CD4-positive, CD25-positive, alpha-beta regulatory T cell (primary cell): ENCODE data around the gene SOX6. TPM values are rescaled to one million over a fixed set of nuclear protein-coding genes. Genes with fewer than 3 reads are reported as not detected.

Source experiments
- ATAC-seq, 2 donors: fragments of 150-1000 bp; cut with Tn5 transposase; one replicate each; pipeline ENCODE4 v1.10.0; 2021; ENCODE audit warnings: low read depth in 2 of 2, moderate number of reproducible peaks in 2 of 2, moderate library complexity in 1 of 2
- DNase-seq, 3 donors: peaks; one replicate each; pipeline versions ENCODE4 v3.0.0 to v3.0.0-alpha.2; 2012 to 2022; ENCODE audit warnings: mixed read lengths in 1 of 3
- H3K27ac ChIP-seq: one replicate; pipeline ENCODE4 v1.7.0; 2013; ENCODE audit warnings: mild to moderate bottlenecking, low read length; ENCODE audit not compliant: insufficient read depth, poor library complexity, severe bottlenecking
- H3K27me3 ChIP-seq: one replicate; pipeline ENCODE4 v1.7.0; 2013; ENCODE audit warnings: low read length; ENCODE audit not compliant: control insufficient read depth, insufficient read depth
- H3K36me3 ChIP-seq: one replicate; pipeline ENCODE4 v1.7.0; 2013; ENCODE audit warnings: mild to moderate bottlenecking, low read length, moderate library complexity; ENCODE audit not compliant: control insufficient read depth, insufficient read depth
- H3K4me1 ChIP-seq: 2 replicates; pipeline ENCODE4 v1.7.0; 2013; ENCODE audit warnings: mild to moderate bottlenecking, low read length; ENCODE audit not compliant: insufficient read depth, control insufficient read depth, poor library complexity, severe bottlenecking
- H3K4me3 ChIP-seq: one replicate; pipeline ENCODE4 v1.7.0; 2013; ENCODE audit warnings: low read depth, mild to moderate bottlenecking, low read length, moderate library complexity
- H3K9me3 ChIP-seq, 2 experiments: 1 replicate in 1 of 2; 2 replicates in 1 of 2; pipeline ENCODE4 v1.7.0; 2013; ENCODE audit warnings: low read length in 2 of 2, mild to moderate bottlenecking in 1 of 2, moderate library complexity in 1 of 2; ENCODE audit not compliant: control insufficient read depth in 2 of 2
- H3K27ac Mint-ChIP-seq, 3 donors: one replicate each; pipeline ENCODE4 v1.8.0; 2020 to 2022; ENCODE audit warnings: mild to moderate bottlenecking in 3 of 3, mixed read lengths in 3 of 3, moderate library complexity in 2 of 3
- H3K27me3 Mint-ChIP-seq: one replicate; pipeline ENCODE4 v1.8.0; 2022; ENCODE audit warnings: mild to moderate bottlenecking, mixed read lengths
- H3K36me3 Mint-ChIP-seq: one replicate; pipeline ENCODE4 v1.8.0; 2020; ENCODE audit warnings: mixed read lengths
- H3K4me1 Mint-ChIP-seq, 4 donors: one replicate each; pipeline ENCODE4 v1.8.0; 2020 to 2022; ENCODE audit warnings: mixed read lengths in 4 of 4, mild to moderate bottlenecking in 1 of 4
- H3K4me3 Mint-ChIP-seq, 4 donors: one replicate each; pipeline ENCODE4 v1.8.0; 2020 to 2022; ENCODE audit warnings: mild to moderate bottlenecking in 4 of 4, mixed read lengths in 4 of 4, moderate library complexity in 3 of 4
- H3K9me3 Mint-ChIP-seq, 7 donors: one replicate each; pipeline ENCODE4 v1.8.0; 2020 to 2022; ENCODE audit warnings: mixed read lengths in 7 of 7, mild to moderate bottlenecking in 3 of 7, moderate library complexity in 2 of 7
- polyA plus RNA-seq, 4 donors: library from polyadenylated mRNA; unstranded; fragments of 300-500 nt; fragmentation: Illumina TruSeq; gene quantifications; one replicate each; pipeline ENCODE4 v1.2.3, GENCODE V29; 2021
- total RNA-seq: library from RNA; stranded (reverse); gene quantifications from one replicate; pipeline ENCODE4 v1.2.3, GENCODE V29; 2022

Gene SOX6
- total and polyA plus RNA-seq, 5 donors from 2014 or later = 0.05 TPM; not detected in 4

DNA sequence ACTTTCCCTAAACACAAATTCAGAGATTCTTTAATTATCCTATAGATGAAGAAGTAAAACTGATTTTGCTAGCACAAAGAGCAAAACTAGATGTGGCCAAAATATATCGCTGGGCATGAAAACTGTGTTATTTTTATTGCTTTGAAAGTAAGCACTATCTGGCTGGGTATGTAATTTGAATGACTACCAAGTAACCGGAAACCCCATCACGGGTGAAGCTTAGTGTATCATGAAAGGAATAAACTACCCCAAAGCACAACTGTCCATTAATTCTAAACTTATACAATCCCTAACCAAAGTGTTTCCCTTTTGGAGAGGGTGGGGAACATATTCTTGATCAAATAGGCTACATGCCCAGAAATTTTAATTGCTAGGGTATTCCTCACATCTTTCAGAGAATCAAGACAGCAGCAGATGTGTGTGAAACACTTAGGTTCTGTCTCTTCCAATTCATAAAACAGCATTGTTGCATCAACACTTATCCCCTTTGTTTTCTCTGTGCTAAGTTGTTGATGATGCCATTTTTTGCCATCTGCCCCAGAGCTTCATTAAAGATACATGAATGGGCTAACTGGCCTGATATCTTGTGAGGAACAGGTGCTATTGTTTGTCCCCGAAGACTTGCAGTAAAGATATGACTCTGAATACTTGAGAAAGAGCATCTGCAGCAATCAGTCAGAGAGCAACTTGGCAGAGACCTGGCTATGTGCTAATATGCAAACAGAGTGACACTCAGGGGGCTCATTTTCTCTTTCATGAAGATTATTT is 238.2 kb downstream of the SOX6 start:
- DNase-seq (no peak), ATAC-seq (no peak)
- H3K4me3 ChIP-seq = no peak overlapping the region
- peaks cover 0 to 7% (median 0%) of the 10 kb centered on the region in 7 donors for H3K9me3 Mint-ChIP-seq
- H3K9me3 ChIP-seq = no peaks in the 10 kb centered on the region
- no peak overlapping the region for H3K4me3 Mint-ChIP-seq
- no peaks in the 10 kb centered on the region for H3K27me3 Mint-ChIP-seq
- H3K4me1 ChIP-seq = no peaks in the 10 kb centered on the region
- no peaks in the 10 kb centered on the region for H3K36me3 Mint-ChIP-seq
- H3K27ac ChIP-seq = no peak overlapping the region
- no peaks in the 10 kb centered on the region for H3K4me1 Mint-ChIP-seq
- H3K36me3 ChIP-seq = no peaks in the 10 kb centered on the region
- no peak overlapping the region for H3K27ac Mint-ChIP-seq
- no peaks in the 10 kb centered on the region for H3K27me3 ChIP-seq

DNA sequence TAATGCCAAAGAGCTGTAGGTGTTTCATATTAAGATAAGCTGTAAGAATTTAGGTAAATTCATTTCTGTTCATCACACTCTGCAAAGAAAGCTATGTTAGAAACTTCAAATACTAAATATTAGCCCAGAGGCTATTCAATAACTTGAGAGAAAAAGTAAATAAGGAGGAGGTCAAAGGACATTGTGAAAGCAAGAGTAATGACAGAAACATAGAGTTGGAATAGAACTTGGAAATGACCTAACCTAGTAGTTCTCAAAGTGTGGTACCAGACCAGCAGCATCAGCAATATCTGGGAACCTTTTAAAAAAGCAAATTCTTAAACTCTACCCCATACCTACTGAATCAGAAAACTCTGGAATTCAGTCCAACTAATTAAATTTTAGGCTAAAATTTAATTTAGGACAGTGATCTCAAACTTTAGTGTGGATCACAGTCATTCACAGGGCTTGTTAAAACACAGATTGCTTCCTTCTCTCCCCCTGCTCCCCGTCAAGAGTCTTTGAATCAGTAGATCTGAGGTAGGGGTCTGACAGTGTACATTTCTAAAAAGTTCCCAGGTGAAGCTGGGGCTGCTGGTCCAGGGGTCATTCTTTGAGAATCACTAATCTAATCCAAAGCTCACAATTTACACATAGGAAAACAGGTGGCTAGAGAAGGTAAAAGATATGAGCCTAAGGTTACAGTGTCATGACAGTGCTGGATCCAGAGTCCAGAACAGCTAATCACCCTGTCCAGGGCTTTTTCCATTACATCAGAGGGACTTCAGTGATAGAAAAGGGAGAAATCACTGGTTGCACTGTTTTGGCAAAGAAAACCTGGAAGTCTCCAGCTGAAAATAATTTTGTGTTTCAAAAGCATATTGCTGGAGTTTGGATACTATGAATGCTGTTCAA is 241.1 kb downstream of the SOX6 start:
- no peaks in the 10 kb centered on the region for H3K27me3 ChIP-seq
- Mint-ChIP-seq H3K4me3 (no peak overlapping the region), H3K4me1 (no peaks in the 10 kb centered on the region), H3K9me3 (peaks cover 0 to 4% (median 0%) of the 10 kb centered on the region in 7 donors), H3K27ac (no peak overlapping the region), H3K27me3 (no peaks in the 10 kb centered on the region), H3K36me3 (no peaks in the 10 kb centered on the region)
- no peaks in the 10 kb centered on the region for H3K36me3 ChIP-seq
- no peaks in the 10 kb centered on the region for H3K4me1 ChIP-seq
- H3K4me3 ChIP-seq = no peak overlapping the region
- ATAC-seq = no peak
- H3K9me3 ChIP-seq = no peaks in the 10 kb centered on the region
- no peak for DNase-seq
- no peak overlapping the region for H3K27ac ChIP-seq

- no peaks in the 10 kb centered on the region for H3K27me3 Mint-ChIP-seq
- H3K4me1 ChIP-seq = no peaks in the 10 kb centered on the region
- H3K4me1 Mint-ChIP-seq = no peaks in the 10 kb centered on the region
- no peaks in the 10 kb centered on the region for H3K36me3 Mint-ChIP-seq
- DNase-seq (no peak), ATAC-seq (no peak)
- peaks cover 0 to 5% (median 0%) of the 10 kb centered on the region in 7 donors for H3K9me3 Mint-ChIP-seq
- H3K9me3 ChIP-seq = no peaks in the 10 kb centered on the region
- H3K4me3 Mint-ChIP-seq = no peak overlapping the region
- no peak overlapping the region for H3K27ac Mint-ChIP-seq
- no peaks in the 10 kb centered on the region for H3K36me3 ChIP-seq
- no peak overlapping the region for H3K27ac ChIP-seq
- H3K4me3 ChIP-seq = no peak overlapping the region
- no peaks in the 10 kb centered on the region for H3K27me3 ChIP-seq
Measured at GRCh38 chr11:16114431-16114830, 241.9 kb downstream of the SOX6 start.

DNA sequence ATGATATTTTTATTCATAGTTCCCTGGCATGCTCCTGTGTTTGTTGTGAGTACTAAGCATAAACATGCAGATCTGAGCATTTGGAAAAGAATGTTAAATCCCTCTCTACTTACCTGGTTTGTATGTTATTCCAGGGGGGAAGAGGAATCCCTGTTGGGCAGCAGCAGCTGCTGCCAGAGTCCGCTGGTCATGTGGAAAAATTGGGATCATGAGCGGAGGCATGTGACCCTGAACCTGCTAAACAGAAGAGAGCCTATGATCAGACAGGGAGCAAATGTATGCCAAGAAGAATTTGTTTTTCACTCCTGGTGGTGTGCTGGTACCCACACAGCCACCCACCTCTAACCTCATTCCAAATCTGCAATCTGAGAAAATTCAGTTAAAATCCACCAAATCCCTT is 244.7 kb downstream of the SOX6 start:
- Mint-ChIP-seq H3K4me1 (no peaks in the 10 kb centered on the region), H3K27me3 (no peaks in the 10 kb centered on the region), H3K4me3 (no peak overlapping the region), H3K9me3 (peaks cover 0 to 8% (median 0%) of the 10 kb centered on the region in 7 donors), H3K27ac (no peak overlapping the region), H3K36me3 (no peaks in the 10 kb centered on the region)
- Histone ChIP-seq H3K9me3 (no peaks in the 10 kb centered on the region), H3K27ac (no peak overlapping the region), H3K4me3 (no peak overlapping the region), H3K36me3 (no peaks in the 10 kb centered on the region), H3K4me1 (no peaks in the 10 kb centered on the region), H3K27me3 (no peaks in the 10 kb centered on the region)
- ATAC-seq (no peak), DNase-seq (no peak)

GRCh38 chr11:16110886-16111285 is 245.5 kb downstream of the SOX6 start:
- no peak overlapping the region for H3K4me3 Mint-ChIP-seq
- H3K36me3 Mint-ChIP-seq = no peaks in the 10 kb centered on the region

GRCh38 chr11:16099343-16099900 is 256.9 kb downstream of the SOX6 start:
- no peak overlapping the region for H3K27ac Mint-ChIP-seq
- Histone ChIP-seq H3K27ac (no peak overlapping the region), H3K9me3 (no peaks in the 10 kb centered on the region), H3K36me3 (no peaks in the 10 kb centered on the region), H3K4me3 (no peak overlapping the region), H3K27me3 (no peaks in the 10 kb centered on the region), H3K4me1 (no peaks in the 10 kb centered on the region)
- no peak overlapping the region for H3K4me3 Mint-ChIP-seq
- H3K27me3 Mint-ChIP-seq = no peaks in the 10 kb centered on the region
- H3K9me3 Mint-ChIP-seq = peaks cover 0 to 25% (median 4%) of the 10 kb centered on the region in 7 donors
- ATAC-seq (no peak), DNase-seq (no peak)
- no peaks in the 10 kb centered on the region for H3K4me1 Mint-ChIP-seq
- no peaks in the 10 kb centered on the region for H3K36me3 Mint-ChIP-seq

More at GRCh38 chr11:16110886-16111285, 245.5 kb downstream of the SOX6 start:
- no peaks in the 10 kb centered on the region for H3K9me3 ChIP-seq
- no peaks in the 10 kb centered on the region for H3K36me3 ChIP-seq
- Mint-ChIP-seq H3K9me3 (peaks cover 0 to 13% (median 0%) of the 10 kb centered on the region in 7 donors), H3K27me3 (no peaks in the 10 kb centered on the region), H3K4me1 (no peaks in the 10 kb centered on the region), H3K27ac (no peak overlapping the region)
- no peaks in the 10 kb centered on the region for H3K4me1 ChIP-seq
- DNase-seq (no peak), ATAC-seq (no peak)
- no peak overlapping the region for H3K27ac ChIP-seq
- H3K4me3 ChIP-seq = no peak overlapping the region
- H3K27me3 ChIP-seq = no peaks in the 10 kb centered on the region

DNA sequence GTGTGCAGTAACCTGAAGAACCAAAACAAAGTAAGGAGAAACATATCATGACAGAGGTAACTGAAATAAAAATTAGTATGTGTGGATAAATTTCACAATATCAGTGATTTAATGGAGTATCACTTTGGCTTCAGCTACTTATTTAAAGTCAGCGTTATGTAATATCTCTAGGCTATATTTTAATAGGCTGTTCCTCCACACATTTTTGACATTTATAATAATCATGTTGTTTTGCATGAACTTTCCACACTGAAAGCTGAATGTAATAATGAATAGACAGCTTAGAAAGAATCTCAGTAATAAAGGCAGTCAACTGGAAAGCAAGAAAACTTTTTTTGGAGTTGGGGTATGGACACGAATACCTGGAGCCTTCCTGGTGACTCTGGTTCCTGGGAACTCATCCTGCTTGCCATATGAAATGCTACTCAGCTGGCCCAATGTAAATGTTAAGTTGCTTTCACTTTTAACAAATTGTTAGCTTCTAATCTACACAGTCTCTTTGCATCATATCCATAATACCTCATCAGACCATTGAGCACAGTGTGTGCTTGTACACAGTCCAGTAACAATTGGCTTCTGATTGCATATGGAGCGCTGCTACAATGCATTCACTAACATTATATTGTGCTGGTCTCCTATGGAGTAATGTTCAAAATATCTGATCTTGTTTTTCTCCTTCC is 257.7 kb downstream of the SOX6 start:
- H3K27ac ChIP-seq = no peak overlapping the region
- no peak overlapping the region for H3K4me3 ChIP-seq
- no peaks in the 10 kb centered on the region for H3K4me1 ChIP-seq
- no peaks in the 10 kb centered on the region for H3K9me3 ChIP-seq
- H3K27ac Mint-ChIP-seq = no peak overlapping the region
- peaks cover 0 to 25% (median 4%) of the 10 kb centered on the region in 7 donors for H3K9me3 Mint-ChIP-seq
- DNase-seq = no peak
- H3K36me3 ChIP-seq = no peaks in the 10 kb centered on the region
- H3K27me3 ChIP-seq = no peaks in the 10 kb centered on the region
- H3K4me1 Mint-ChIP-seq = no peaks in the 10 kb centered on the region
- no peak for ATAC-seq
- no peaks in the 10 kb centered on the region for H3K36me3 Mint-ChIP-seq
- no peaks in the 10 kb centered on the region for H3K27me3 Mint-ChIP-seq
- H3K4me3 Mint-ChIP-seq = no peak overlapping the region
